ENCODE data around the gene KRTAP5-2. TPM values are rescaled to one million over a fixed set of nuclear protein-coding genes. Genes with fewer than 3 reads are reported as not detected.

The KRTAP5-2 gene
- total RNA-seq, 1 donor from 2014 or later: not detected

GRCh38 chr11:1560002-1560648, 38.0 kb downstream of the KRTAP5-2 start:
- DNase-seq (ENCODE audit: low read depth): no peak
- TF ChIP-seq CTCF (IDR thresholded peaks at IDR 0.05; ENCODE audit: insufficient read depth, low read length, poor library complexity, severe bottlenecking): no peak
- Histone ChIP-seq H3K27me3 (ENCODE audit: control insufficient read depth, insufficient read depth, low read length) (no peaks in the 10 kb centered on the region), H3K4me3 (ENCODE audit: low read depth, low read length) (no peak overlapping the region), H3K36me3 (ENCODE audit: control insufficient read depth, insufficient read depth, low read length) (peaks cover 1% of the 10 kb centered on the region)

GRCh38 chr11:1559111-1559951, 38.8 kb downstream of the KRTAP5-2 start:
- H3K36me3 ChIP-seq (ENCODE audit: control insufficient read depth, insufficient read depth, low read length): peaks cover 1% of the 10 kb centered on the region
- no peak overlapping the region for H3K4me3 ChIP-seq (ENCODE audit: low read depth, low read length)
- TF ChIP-seq CTCF (IDR thresholded peaks at IDR 0.05; ENCODE audit: insufficient read depth, low read length, poor library complexity, severe bottlenecking): no peak
- no peaks in the 10 kb centered on the region for H3K27me3 ChIP-seq (ENCODE audit: control insufficient read depth, insufficient read depth, low read length)
- DNase-seq (ENCODE audit: low read depth): peak; percentile 71

GRCh38 chr11:1558775-1559110, 39.4 kb downstream of the KRTAP5-2 start:
- DNase-seq (ENCODE audit: low read depth): no peak
- TF ChIP-seq CTCF (IDR thresholded peaks at IDR 0.05; ENCODE audit: insufficient read depth, low read length, poor library complexity, severe bottlenecking): no peak
- Histone ChIP-seq H3K36me3 (ENCODE audit: control insufficient read depth, insufficient read depth, low read length) (peaks cover 1% of the 10 kb centered on the region), H3K27me3 (ENCODE audit: control insufficient read depth, insufficient read depth, low read length) (no peaks in the 10 kb centered on the region), H3K4me3 (ENCODE audit: low read depth, low read length) (no peak overlapping the region)

GRCh38 chr11:1557904-1558774, 40.0 kb downstream of the KRTAP5-2 start:
- peak; percentile 42 for DNase-seq (ENCODE audit: low read depth)
- Histone ChIP-seq H3K27me3 (ENCODE audit: control insufficient read depth, insufficient read depth, low read length) (no peaks in the 10 kb centered on the region), H3K36me3 (ENCODE audit: control insufficient read depth, insufficient read depth, low read length) (peaks cover 1% of the 10 kb centered on the region), H3K4me3 (ENCODE audit: low read depth, low read length) (no peak overlapping the region)
- TF ChIP-seq CTCF (IDR thresholded peaks at IDR 0.05; ENCODE audit: insufficient read depth, low read length, poor library complexity, severe bottlenecking): no peak

- TF ChIP-seq CTCF (IDR thresholded peaks at IDR 0.05; ENCODE audit: insufficient read depth, low read length, poor library complexity, severe bottlenecking): no peak
- no peak for DNase-seq (ENCODE audit: low read depth)
- Histone ChIP-seq H3K27me3 (ENCODE audit: control insufficient read depth, insufficient read depth, low read length) (no peaks in the 10 kb centered on the region), H3K4me3 (ENCODE audit: low read depth, low read length) (no peak overlapping the region), H3K36me3 (ENCODE audit: control insufficient read depth, insufficient read depth, low read length) (peaks cover 1% of the 10 kb centered on the region)
These were observed 40.8 kb downstream of the KRTAP5-2 start for GRCh38 chr11:1557051-1557884.

Data from kidney epithelial cell (primary cell).